ENCODE data around the gene CPSF4. TPM values are rescaled to one million over a fixed set of nuclear protein-coding genes. Genes with fewer than 3 reads are reported as not detected.

Gene CPSF4
- total RNA-seq, 4 donors from 2014 or later = 23.7 to 41.6 (median 28.3) TPM

DNA sequence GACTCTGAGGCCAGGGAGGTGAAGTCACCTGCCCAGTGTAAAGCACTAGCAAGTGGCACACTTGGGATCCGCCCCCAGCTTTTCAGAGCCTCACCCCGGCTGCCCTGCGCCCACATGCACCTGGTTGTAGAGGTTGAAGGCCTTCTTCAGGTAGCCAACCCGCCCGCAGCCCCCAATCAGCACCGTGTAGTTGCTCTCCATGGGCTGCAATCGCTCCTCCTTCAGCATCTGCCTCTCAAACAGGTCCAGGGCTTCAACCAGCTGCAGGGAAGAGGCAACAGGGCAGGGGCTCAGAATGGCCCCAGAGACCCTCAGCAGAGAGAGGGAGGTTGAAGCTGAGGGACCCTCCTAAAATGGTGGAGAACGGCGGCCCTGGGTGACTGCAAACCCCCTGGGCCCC is 5.6 kb upstream of the CPSF4 start:
- TF ChIP-seq, protein P1, sequence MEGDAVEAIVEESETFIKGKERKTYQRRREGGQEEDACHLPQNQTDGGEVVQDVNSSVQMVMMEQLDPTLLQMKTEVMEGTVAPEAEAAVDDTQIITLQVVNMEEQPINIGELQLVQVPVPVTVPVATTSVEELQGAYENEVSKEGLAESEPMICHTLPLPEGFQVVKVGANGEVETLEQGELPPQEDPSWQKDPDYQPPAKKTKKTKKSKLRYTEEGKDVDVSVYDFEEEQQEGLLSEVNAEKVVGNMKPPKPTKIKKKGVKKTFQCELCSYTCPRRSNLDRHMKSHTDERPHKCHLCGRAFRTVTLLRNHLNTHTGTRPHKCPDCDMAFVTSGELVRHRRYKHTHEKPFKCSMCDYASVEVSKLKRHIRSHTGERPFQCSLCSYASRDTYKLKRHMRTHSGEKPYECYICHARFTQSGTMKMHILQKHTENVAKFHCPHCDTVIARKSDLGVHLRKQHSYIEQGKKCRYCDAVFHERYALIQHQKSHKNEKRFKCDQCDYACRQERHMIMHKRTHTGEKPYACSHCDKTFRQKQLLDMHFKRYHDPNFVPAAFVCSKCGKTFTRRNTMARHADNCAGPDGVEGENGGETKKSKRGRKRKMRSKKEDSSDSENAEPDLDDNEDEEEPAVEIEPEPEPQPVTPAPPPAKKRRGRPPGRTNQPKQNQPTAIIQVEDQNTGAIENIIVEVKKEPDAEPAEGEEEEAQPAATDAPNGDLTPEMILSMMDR (IDR thresholded peaks at IDR 0.05) = no peak
- no peak for TF ChIP-seq POLR2A (IDR thresholded peaks at IDR 0.05)
- intact Hi-C loops (cut with DNase I; ENCODE audit: low total_unique reads) = no loop called here
- H3K4me3 ChIP-seq (ENCODE audit: low read depth, poor library complexity, severe bottlenecking) = no peak overlapping the region
- WGBS, 2 donors = 93 to 95% methylated on average over 9 of the region's 9 CpGs
- no peak for DNase-seq (ENCODE audit: low spot score in 2 of 2)

DNA sequence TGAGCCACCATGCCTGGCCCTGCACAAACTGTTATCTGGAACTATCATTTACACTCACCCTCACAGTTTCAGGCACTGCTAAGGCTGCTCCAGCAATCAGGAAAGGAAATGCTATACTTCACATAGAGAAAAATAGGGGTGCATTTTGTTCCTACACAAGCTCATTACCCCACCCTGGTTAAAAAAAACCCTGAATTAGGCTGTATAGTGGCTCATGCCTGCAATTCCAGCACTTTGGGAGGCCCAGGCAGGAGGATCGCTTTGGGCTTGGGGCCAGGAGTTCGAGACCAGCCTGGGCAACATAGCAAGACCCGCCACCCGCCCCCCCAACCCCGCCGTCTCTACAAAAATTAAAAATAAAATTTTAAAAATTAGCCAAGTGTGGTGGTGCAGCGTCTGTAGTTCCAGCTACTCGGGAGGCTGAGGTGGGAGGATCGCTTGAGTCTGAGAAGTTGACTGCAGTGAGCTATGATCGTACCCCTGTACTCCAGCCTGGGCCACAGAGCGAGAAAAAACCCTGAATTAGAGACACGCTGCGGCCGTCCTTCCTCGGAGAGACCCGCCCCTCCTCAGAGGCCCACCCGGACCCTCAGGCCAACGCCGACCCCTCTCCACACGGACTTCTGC is 684 bp upstream of the CPSF4 start:
- intact Hi-C loops (cut with DNase I; ENCODE audit: low total_unique reads) = no loop called here
- no peak for DNase-seq (ENCODE audit: low spot score in 2 of 2)
- H3K4me3 ChIP-seq (ENCODE audit: low read depth, poor library complexity, severe bottlenecking) = peak overlapping the region; percentile 71
- 20% methylated on average over 20 of the region's 20 CpGs for WGBS, 2 donors
- no peak for TF ChIP-seq POLR2A (IDR thresholded peaks at IDR 0.05)
- TF ChIP-seq, protein P1 (IDR thresholded peaks at IDR 0.05) = no peak

DNA sequence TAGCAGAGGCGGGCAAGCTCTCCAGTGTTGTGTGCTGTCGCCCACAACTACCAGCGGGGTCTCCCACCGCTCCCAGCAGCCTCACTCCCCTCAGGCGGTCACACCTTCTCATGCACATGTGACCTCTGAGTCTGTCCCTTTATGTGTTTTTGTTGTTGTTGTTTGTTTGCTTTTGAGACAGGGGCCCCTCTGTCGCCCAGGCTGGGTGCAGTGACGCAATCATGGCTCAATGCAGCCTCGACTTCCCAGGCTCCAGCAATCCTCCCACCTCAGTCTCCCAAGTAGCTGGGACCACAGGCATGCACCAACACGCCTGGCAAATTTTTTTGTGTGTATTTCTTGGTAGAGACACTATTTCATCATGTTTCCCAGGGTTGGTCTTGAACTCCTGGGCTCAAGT is 1.5 kb downstream of the CPSF4 start:
- 66 to 72% methylated on average over 9 of the region's 9 CpGs for WGBS, 2 donors
- DNase-seq (ENCODE audit: low spot score in 2 of 2) = no peak
- intact Hi-C loops (cut with DNase I; ENCODE audit: low total_unique reads) = no loop called here
- H3K4me3 ChIP-seq (ENCODE audit: low read depth, poor library complexity, severe bottlenecking) = no peak overlapping the region
- TF ChIP-seq, protein P1 (IDR thresholded peaks at IDR 0.05) = no peak
- TF ChIP-seq POLR2A (IDR thresholded peaks at IDR 0.05) = no peak

DNA sequence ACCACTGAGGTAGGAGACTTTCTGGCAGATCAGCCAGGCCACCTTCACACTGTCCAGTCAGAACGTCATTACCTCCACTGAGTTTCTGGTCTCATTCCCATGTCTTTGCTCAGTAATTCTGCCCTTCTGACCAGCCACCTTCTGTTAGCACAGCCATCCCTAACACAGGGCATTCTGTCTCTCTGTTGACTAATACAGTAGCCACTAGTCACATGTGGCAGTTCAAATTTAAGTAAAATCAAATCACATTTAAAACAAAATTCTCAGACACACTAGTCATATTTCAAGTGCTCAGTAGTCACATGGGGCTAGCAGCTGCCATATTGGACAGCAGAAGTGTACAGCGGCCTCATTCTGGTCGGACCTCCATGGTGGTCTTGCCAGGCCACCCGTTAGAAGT is 7.4 kb downstream of the CPSF4 start:
- intact Hi-C loops (cut with DNase I; ENCODE audit: low total_unique reads) = no loop called here
- DNase-seq (ENCODE audit: low spot score in 2 of 2) = no peak
- TF ChIP-seq POLR2A (IDR thresholded peaks at IDR 0.05) = no peak
- TF ChIP-seq, protein P1 (IDR thresholded peaks at IDR 0.05) = no peak
- 87 to 92% methylated on average over 4 of the region's 4 CpGs for WGBS, 2 donors
- H3K4me3 ChIP-seq (ENCODE audit: low read depth, poor library complexity, severe bottlenecking) = no peak overlapping the region

DNA sequence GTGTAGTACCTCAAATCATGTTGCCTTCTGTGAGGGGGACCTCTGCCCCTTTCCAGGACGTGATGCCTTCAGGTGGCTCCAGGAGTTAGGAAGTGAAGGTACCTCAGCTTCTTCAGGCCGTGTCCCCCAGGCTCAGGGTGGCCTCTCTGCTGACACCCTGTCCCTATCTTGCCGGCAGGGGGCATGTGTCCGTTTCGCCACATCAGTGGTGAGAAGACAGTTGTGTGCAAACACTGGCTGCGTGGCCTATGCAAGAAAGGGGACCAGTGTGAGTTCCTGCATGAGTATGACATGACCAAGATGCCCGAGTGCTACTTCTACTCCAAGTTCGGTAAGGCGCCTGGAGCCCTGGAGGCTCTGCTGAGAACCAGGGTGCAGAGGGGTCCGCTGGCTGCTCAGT is 9.2 kb downstream of the CPSF4 start:
- DNase-seq (ENCODE audit: low spot score in 2 of 2) = no peak
- intact Hi-C loops (cut with DNase I; ENCODE audit: low total_unique reads) = no loop called here
- WGBS, 2 donors = 93 to 96% methylated on average over 10 of the region's 10 CpGs
- TF ChIP-seq, protein P1 (IDR thresholded peaks at IDR 0.05) = no peak
- TF ChIP-seq POLR2A (IDR thresholded peaks at IDR 0.05) = no peak
- H3K4me3 ChIP-seq (ENCODE audit: low read depth, poor library complexity, severe bottlenecking) = no peak overlapping the region

DNA sequence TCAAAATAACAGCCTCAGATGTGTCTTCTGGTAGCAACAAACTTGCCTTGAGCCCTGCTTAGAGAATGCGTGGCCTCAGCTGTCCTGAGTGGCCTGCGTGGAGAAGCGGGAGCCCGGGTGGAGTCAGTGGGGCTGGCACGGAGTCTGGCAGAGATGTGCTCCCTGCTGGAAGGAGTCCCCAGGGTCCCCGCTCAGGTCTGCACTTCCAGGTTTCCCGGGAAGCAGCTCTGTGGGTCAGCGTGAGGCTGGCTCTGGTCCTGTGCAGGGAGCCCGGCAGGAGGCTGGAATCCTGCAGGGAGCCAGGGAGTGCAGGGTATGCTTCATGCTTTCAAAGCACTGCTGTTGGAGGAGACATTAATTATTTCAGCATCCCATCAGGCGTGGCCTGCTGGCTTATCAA is 10.1 kb downstream of the CPSF4 start:
- 89 to 92% methylated on average over 10 of the region's 10 CpGs for WGBS, 2 donors

More for the DNA sequence above, 10.1 kb downstream of the CPSF4 start:
- no peak overlapping the region for H3K4me3 ChIP-seq (ENCODE audit: low read depth, poor library complexity, severe bottlenecking)
- TF ChIP-seq, protein P1 (IDR thresholded peaks at IDR 0.05) = no peak
- intact Hi-C loops (cut with DNase I; ENCODE audit: low total_unique reads) = no loop called here
- DNase-seq (ENCODE audit: low spot score in 2 of 2) = no peak

All from lower leg skin (tissue), 4 donors.